Duodenal mucosa (tissue), 2 donors: ENCODE measurements around the gene NAV3.

Experiments used
- H3K27ac ChIP-seq: one replicate; pipeline ENCODE4 v1.7.0; 2013; ENCODE audit warnings: low read depth, low read length
- H3K27me3 ChIP-seq, 2 donors: one replicate each; pipeline ENCODE4 v1.7.0; 2013; ENCODE audit warnings: low read length in 2 of 2, control low read depth in 1 of 2; ENCODE audit not compliant: insufficient read depth in 2 of 2, control insufficient read depth in 1 of 2
- H3K36me3 ChIP-seq, 2 donors: one replicate each; pipeline ENCODE4 v1.7.0; 2013; ENCODE audit warnings: low read length in 2 of 2, control low read depth in 1 of 2; ENCODE audit not compliant: insufficient read depth in 2 of 2, control insufficient read depth in 1 of 2
- H3K4me1 ChIP-seq, 2 donors: one replicate each; pipeline ENCODE4 v1.7.0; 2013; ENCODE audit warnings: low read length in 2 of 2, control low read depth in 1 of 2; ENCODE audit not compliant: insufficient read depth in 2 of 2, control insufficient read depth in 1 of 2
- H3K4me3 ChIP-seq, 2 donors: one replicate each; pipeline ENCODE4 v1.7.0; 2013; ENCODE audit warnings: low read length in 2 of 2, low read depth in 1 of 2
- H3K9ac ChIP-seq, 2 donors: one replicate each; pipeline ENCODE4 v1.7.0; 2013; ENCODE audit warnings: low read length in 2 of 2, low read depth in 1 of 2
- H3K9me3 ChIP-seq, 2 donors: one replicate each; pipeline ENCODE4 v1.7.0; 2013; ENCODE audit warnings: low read length in 2 of 2, control low read depth in 1 of 2; ENCODE audit not compliant: control insufficient read depth in 1 of 2

The NAV3 gene

DNA sequence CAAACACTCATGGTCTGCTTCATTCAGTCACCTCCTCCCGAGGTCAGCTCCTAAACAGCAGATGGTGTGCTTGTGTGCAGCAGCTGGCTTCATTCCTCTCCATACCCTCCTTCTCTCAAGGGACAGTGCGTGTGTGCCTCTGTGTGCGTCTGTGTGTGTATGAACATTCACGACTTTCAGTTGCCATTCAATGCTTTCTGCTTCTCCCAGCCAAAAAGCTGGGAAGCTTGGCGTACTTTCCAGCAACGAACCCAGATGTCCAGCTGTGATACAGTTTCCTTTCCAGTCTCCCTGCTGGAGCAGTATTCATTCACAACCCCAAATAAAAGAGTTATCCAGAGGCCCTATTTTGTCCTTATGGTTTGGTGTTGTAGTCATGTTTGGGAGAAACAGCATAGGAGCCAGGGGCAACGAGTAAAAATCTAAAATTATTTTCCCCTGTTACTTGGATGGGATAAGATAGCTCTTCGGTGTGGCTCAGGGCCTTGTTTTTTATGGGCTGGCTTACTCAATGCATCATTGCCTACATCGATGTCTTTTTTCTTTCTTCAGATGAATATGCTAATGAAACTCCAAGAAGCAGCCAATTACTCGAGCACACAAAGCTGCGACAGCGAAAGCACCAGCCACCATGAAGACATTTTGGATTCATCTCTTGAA, 379.3 kb downstream of the NAV3 start:
- H3K4me1 ChIP-seq: no peaks in the 10 kb centered on the region
- no peak overlapping the region for H3K4me3 ChIP-seq
- no peaks in the 10 kb centered on the region for H3K36me3 ChIP-seq
- H3K27ac ChIP-seq: no peak overlapping the region
- H3K9ac ChIP-seq: no peak overlapping the region
- H3K9me3 ChIP-seq: no peaks in the 10 kb centered on the region
- H3K27me3 ChIP-seq: no peaks in the 10 kb centered on the region

DNA sequence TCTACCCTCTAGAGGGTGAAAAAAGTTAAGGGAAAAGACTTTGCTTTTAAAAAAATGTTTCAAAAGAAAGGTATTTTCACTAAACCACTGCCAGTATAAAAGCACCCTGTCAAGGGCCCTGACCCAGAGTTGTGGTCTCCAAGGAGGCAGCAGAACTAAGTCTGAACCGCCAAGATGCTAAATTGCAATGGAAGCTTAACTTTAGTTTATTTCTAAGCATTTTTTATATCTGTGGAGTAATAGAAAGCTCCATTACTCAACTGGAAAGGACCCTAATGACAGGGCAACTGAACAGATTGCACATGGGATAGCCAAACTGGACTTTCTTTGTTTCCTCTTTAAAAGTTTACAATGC, 379.8 kb downstream of the NAV3 start:
- Histone ChIP-seq H3K27ac (no peak overlapping the region), H3K9me3 (no peaks in the 10 kb centered on the region), H3K27me3 (no peaks in the 10 kb centered on the region), H3K9ac (no peak overlapping the region), H3K36me3 (no peaks in the 10 kb centered on the region), H3K4me3 (no peak overlapping the region), H3K4me1 (no peaks in the 10 kb centered on the region)

- Histone ChIP-seq H3K27ac (no peak overlapping the region), H3K4me1 (no peaks in the 10 kb centered on the region), H3K9me3 (no peaks in the 10 kb centered on the region), H3K27me3 (no peaks in the 10 kb centered on the region), H3K4me3 (no peak overlapping the region), H3K36me3 (no peaks in the 10 kb centered on the region), H3K9ac (no peak overlapping the region)
Observed at GRCh38 chr12:78210894-78211302, 380.2 kb downstream of the NAV3 start.

DNA sequence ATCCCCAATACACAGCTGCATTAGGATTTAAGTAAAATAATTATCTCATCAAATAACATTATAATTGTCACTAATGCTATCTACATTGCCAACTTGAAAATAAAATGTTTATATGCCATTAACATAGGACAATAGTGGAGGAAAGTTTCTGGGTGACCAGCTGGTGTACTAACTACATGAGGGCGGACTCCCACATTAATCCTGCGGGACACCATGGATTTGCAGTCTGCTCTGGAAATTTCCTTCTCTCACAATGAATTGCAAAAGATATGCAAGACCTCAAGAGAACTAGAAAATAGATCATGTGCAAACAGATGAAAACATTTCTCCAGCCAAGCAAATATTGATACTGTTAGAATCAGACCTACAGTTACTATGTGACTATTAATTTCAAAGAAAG, 390.1 kb downstream of the NAV3 start:
- Histone ChIP-seq H3K4me3 (no peak overlapping the region), H3K9me3 (no peaks in the 10 kb centered on the region)

GRCh38 chr12:78224154-78224553, 393.5 kb downstream of the NAV3 start:
- Histone ChIP-seq H3K36me3 (no peaks in the 10 kb centered on the region), H3K4me3 (no peak overlapping the region), H3K9ac (no peak overlapping the region), H3K4me1 (no peaks in the 10 kb centered on the region), H3K27ac (no peak overlapping the region), H3K27me3 (no peaks in the 10 kb centered on the region), H3K9me3 (peaks cover 0 to 2% of the 10 kb centered on the region in 2 donors)

More for the DNA sequence above, 390.1 kb downstream of the NAV3 start:
- Histone ChIP-seq H3K9ac (no peak overlapping the region), H3K4me1 (no peaks in the 10 kb centered on the region), H3K27ac (no peak overlapping the region), H3K36me3 (no peaks in the 10 kb centered on the region), H3K27me3 (no peaks in the 10 kb centered on the region)

- Histone ChIP-seq H3K27ac (no peak overlapping the region), H3K9me3 (peaks cover 0 to 2% of the 10 kb centered on the region in 2 donors)
Observed at GRCh38 chr12:78226763-78227162, 396.1 kb downstream of the NAV3 start.

DNA sequence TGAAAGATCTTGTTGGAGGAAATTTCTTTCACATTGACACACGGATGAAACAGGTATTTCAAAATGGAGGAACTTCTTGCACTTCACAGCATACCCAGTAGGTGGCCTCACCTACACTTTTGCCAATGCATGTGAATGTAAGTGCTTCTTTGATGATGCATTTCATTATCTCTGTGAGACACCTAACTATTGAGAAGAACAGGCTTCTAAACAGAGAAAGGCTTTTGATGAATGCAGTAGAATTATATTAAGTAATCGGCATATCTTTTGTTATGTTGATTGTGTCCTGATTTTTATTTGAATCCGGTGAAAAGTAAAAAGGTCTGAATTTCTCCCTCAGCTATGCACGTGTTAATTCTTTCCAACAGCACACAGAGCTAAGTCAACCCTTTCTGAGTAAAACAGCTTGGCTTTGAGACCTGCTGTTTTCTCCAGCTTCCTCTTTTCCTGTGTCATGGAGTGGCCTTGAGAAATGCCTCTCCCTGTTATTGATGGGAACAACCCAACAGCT, 399.0 kb downstream of the NAV3 start:
- Histone ChIP-seq H3K4me3 (no peak overlapping the region), H3K4me1 (no peaks in the 10 kb centered on the region), H3K27ac (no peak overlapping the region), H3K36me3 (no peaks in the 10 kb centered on the region), H3K9me3 (peaks cover 0 to 2% of the 10 kb centered on the region in 2 donors), H3K9ac (no peak overlapping the region), H3K27me3 (no peaks in the 10 kb centered on the region)

More at GRCh38 chr12:78226763-78227162, 396.1 kb downstream of the NAV3 start:
- H3K4me1 ChIP-seq: no peaks in the 10 kb centered on the region
- H3K36me3 ChIP-seq: no peaks in the 10 kb centered on the region
- H3K9ac ChIP-seq: no peak overlapping the region
- no peaks in the 10 kb centered on the region for H3K27me3 ChIP-seq
- H3K4me3 ChIP-seq: no peak overlapping the region

DNA sequence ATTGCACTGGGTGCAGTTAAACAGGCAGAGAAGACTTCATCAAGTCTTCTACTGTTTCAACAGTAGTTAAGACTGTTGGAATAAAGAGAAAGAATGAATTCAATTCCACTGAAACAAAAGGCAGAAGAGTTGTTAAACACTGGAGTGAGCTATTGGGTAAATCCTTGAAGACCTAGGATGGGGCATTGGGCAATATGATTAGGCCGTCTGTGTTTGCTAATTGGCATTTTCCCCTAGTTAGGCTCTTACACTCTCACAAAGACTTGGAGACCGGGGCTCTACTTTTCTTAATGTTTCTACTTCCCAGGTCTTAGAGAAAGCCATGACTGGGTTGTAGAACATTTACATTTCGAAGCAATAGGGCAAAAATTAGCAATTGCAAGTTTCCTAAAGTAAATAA, 402.1 kb downstream of the NAV3 start:
- no peak overlapping the region for H3K4me3 ChIP-seq
- peaks cover 0 to 2% of the 10 kb centered on the region in 2 donors for H3K9me3 ChIP-seq
- no peaks in the 10 kb centered on the region for H3K36me3 ChIP-seq
- H3K27ac ChIP-seq: no peak overlapping the region
- H3K9ac ChIP-seq: no peak overlapping the region
- H3K4me1 ChIP-seq: no peaks in the 10 kb centered on the region
- no peaks in the 10 kb centered on the region for H3K27me3 ChIP-seq

DNA sequence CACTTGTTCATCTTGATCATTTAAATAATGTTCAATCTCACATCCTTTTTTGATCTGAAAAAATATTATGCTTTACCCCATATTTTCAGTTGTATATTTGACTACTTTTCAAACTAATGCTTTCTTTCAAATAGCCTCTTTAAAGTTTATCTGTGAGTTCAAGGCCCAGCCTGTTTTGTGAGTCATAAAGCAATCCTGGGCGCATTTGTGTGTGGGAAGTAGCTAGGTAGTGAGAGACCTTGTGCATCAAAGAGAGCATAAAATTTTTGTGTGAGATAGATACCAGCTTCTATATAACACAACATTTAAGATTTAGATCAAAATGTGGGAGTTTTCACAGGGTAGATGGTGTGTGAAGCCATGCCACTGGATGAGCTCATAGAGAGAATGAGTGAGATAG, 405.6 kb downstream of the NAV3 start:
- Histone ChIP-seq H3K36me3 (no peaks in the 10 kb centered on the region), H3K27me3 (no peaks in the 10 kb centered on the region), H3K27ac (no peak overlapping the region), H3K9ac (no peak overlapping the region), H3K4me3 (no peak overlapping the region), H3K9me3 (no peaks in the 10 kb centered on the region), H3K4me1 (no peaks in the 10 kb centered on the region)

- Histone ChIP-seq H3K4me3 (no peak overlapping the region), H3K4me1 (no peaks in the 10 kb centered on the region), H3K27me3 (no peaks in the 10 kb centered on the region), H3K36me3 (no peaks in the 10 kb centered on the region), H3K27ac (no peak overlapping the region), H3K9ac (no peak overlapping the region), H3K9me3 (no peaks in the 10 kb centered on the region)
Observed at GRCh38 chr12:78239544-78239943, 408.9 kb downstream of the NAV3 start.
